Uterus (tissue), 2 donors: ENCODE results near the gene SLC22A17.

Experiments
- CTCF ChIP-seq, 4 experiments: fragments of 200-600 bp in 2 of 4; fragments of 450-650 bp in 2 of 4; sonication (generic) in 2 of 4; IDR thresholded peaks; one replicate each; pipeline ENCODE4 v1.5.1; 2016 to 2019; ENCODE audit warnings: antibody characterized with exemption in 4 of 4, mild to moderate bottlenecking in 2 of 4, moderate library complexity in 1 of 4
- POLR2A ChIP-seq, 2 donors: fragments of 450-650 bp; IDR thresholded peaks; one replicate each; pipeline ENCODE4 v1.6.1; 2016; ENCODE audit warnings: antibody characterized with exemption in 2 of 2, mild to moderate bottlenecking in 1 of 2, moderate library complexity in 1 of 2

- no peak for TF ChIP-seq CTCF (IDR thresholded peaks at IDR 0.05)
- TF ChIP-seq POLR2A (IDR thresholded peaks at IDR 0.05): no peak
These were observed 13.0 kb downstream of the SLC22A17 start for GRCh38 chr14:23339506-23340268.
